ENCODE results near the gene VPS11. TPM values are rescaled to one million over a fixed set of nuclear protein-coding genes. Genes with fewer than 3 reads are reported as not detected.

VPS11 gene
- total RNA-seq, 2 donors from 2014 or later = 41.1 to 49.1 TPM

DNA sequence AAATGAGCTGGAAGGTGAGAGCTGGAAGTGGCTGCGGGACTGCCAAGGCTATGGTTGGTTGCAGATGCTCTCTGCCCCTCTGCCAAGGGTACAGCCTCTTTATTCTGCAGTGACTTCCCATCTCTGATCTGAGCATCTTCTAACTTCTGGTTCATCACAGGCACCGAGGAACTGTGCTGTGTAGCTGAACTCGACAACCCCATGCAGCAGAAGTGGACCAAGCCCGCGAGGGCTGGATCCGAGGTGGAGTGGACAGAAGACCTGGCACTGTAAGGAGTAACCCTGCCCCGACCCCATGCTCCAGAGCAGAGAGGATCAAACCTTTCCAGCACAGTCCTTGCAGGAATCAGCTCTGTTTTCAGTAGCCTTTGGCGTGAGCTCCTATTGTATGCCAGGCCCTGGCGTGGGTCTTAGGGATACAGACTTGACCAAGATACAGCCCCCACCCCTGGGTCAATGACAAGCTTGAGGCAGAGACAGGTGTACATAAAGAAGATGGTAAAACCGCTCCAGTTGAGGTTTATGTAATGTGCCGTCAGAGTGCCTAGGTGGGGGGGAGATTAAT lies 43.8 kb downstream of the VPS11 start:
- H3K4me1 ChIP-seq (replicated peaks) = no peaks in the 10 kb centered on the region
- DNase-seq (ENCODE audit: low spot score) = no peak

DNA sequence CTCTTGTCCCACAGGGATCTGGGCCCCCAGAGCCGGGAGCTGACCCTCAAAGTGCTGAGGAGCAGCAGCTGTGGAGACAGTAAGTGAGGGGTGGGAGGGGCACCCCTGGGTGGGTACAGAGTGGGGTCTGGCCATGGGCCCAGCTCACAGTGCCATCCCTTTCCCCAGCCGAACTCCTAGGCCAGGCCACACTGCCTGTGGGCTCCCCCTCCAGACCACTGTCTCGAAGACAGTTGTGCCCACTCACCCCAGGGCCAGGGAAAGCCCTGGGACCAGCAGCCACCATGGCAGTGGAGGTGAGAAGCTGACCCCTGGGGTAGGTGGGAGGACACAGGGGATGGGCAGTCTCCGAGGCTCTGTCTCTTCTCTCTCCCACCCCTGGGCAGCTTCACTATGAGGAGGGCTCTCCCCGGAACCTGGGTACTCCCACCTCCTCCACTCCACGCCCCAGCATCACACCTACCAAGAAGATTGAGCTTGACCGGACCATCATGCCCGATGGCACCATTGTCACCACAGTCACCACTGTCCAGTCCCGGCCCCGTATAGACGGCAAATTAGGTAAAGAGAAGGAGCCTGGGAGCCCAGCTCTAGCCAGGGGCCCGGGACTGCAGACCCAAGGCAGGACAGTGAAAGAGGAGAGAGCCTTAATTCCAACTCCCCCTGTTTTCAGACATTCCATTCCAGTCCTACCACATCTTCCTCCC lies 44.8 kb downstream of the VPS11 start:
- no peak overlapping the region for H3K4me3 ChIP-seq
- H3K27ac ChIP-seq = no peak overlapping the region
- no peaks in the 10 kb centered on the region for H3K27me3 ChIP-seq (replicated peaks; ENCODE audit: insufficient read depth)
- no peaks in the 10 kb centered on the region for H3K9me3 ChIP-seq
- 88% methylated on average over 12 of the region's 12 CpGs for WGBS
- TF ChIP-seq, protein P1, sequence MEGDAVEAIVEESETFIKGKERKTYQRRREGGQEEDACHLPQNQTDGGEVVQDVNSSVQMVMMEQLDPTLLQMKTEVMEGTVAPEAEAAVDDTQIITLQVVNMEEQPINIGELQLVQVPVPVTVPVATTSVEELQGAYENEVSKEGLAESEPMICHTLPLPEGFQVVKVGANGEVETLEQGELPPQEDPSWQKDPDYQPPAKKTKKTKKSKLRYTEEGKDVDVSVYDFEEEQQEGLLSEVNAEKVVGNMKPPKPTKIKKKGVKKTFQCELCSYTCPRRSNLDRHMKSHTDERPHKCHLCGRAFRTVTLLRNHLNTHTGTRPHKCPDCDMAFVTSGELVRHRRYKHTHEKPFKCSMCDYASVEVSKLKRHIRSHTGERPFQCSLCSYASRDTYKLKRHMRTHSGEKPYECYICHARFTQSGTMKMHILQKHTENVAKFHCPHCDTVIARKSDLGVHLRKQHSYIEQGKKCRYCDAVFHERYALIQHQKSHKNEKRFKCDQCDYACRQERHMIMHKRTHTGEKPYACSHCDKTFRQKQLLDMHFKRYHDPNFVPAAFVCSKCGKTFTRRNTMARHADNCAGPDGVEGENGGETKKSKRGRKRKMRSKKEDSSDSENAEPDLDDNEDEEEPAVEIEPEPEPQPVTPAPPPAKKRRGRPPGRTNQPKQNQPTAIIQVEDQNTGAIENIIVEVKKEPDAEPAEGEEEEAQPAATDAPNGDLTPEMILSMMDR (IDR thresholded peaks at IDR 0.05) = no peak
- no peak for TF ChIP-seq POLR2A (IDR thresholded peaks at IDR 0.05)
- intact Hi-C loops (cut with DNase I) = no loop called here
- DNase-seq (ENCODE audit: low spot score) = no peak
- H3K4me1 ChIP-seq (replicated peaks) = no peaks in the 10 kb centered on the region
- peaks cover 0 to 12% of the 10 kb centered on the region in 2 donors for H3K36me3 ChIP-seq

More for the DNA sequence above, 43.8 kb downstream of the VPS11 start:
- TF ChIP-seq, protein P1 (IDR thresholded peaks at IDR 0.05) = no peak
- H3K27ac ChIP-seq = no peak overlapping the region
- H3K9me3 ChIP-seq = no peaks in the 10 kb centered on the region
- intact Hi-C loops (cut with DNase I) = no loop called here
- WGBS = 92% methylated on average over 11 of the region's 11 CpGs
- peaks cover 0 to 12% of the 10 kb centered on the region in 2 donors for H3K36me3 ChIP-seq
- no peak overlapping the region for H3K4me3 ChIP-seq
- no peaks in the 10 kb centered on the region for H3K27me3 ChIP-seq (replicated peaks; ENCODE audit: insufficient read depth)

DNA sequence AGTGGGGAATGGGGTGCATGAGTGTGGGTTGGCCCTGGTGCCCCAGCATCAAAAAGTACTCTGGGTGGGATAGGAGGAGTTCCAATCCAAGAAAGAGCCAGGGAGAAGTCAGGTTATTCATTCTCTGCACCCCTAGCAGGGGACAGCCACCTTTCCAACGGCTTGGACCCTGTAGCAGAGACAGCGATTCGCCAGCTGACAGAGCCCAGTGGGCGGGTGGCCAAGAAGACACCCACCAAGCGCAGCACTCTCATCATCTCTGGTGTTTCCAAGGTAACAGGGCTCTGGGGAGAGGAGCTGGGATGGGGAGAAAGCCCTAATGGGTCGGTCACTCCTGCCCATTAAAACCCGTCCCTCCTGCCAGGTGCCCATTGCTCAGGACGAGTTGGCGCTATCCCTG lies 46.1 kb downstream of the VPS11 start:
- no peak for TF ChIP-seq POLR2A (IDR thresholded peaks at IDR 0.05)
- TF ChIP-seq, protein P1 (IDR thresholded peaks at IDR 0.05) = no peak
- TF ChIP-seq POLR2AphosphoS5 (IDR thresholded peaks at IDR 0.05) = no peak
- Histone ChIP-seq H3K36me3 (peaks cover 0 to 12% of the 10 kb centered on the region in 2 donors), H3K4me1 (replicated peaks) (no peaks in the 10 kb centered on the region), H3K27me3 (replicated peaks; ENCODE audit: insufficient read depth) (no peaks in the 10 kb centered on the region), H3K4me3 (no peak overlapping the region), H3K27ac (no peak overlapping the region), H3K9me3 (no peaks in the 10 kb centered on the region)
- intact Hi-C loops (cut with DNase I) = no loop called here
- 93% methylated on average over 6 of the region's 9 CpGs for WGBS
- DNase-seq (ENCODE audit: low spot score) = no peak

DNA sequence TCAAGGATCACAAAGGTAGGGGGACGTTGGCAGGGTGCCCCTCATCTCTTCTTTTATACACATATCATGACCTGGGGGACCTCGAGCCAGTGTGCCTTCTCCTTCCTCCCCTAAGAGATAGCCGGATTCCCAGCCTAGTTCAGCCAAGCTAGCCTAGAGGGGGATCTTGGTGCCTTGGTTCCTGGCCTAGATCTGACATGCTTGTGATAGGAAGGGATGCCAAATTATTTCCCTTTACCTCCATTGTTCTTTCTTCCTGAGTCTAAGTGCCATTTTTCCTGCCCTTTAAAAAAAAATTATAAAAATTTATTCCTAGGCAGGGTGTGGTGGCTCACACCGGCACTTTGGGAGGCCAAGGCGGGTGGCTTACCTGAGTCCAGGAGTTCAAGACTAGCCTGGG lies 46.7 kb downstream of the VPS11 start:
- H3K27me3 ChIP-seq (replicated peaks; ENCODE audit: insufficient read depth) = no peaks in the 10 kb centered on the region
- no peak for DNase-seq (ENCODE audit: low spot score)
- no peak overlapping the region for H3K27ac ChIP-seq
- intact Hi-C loops (cut with DNase I) = no loop called here
- H3K4me1 ChIP-seq (replicated peaks) = no peaks in the 10 kb centered on the region
- H3K4me3 ChIP-seq = no peak overlapping the region
- H3K9me3 ChIP-seq = no peaks in the 10 kb centered on the region
- TF ChIP-seq, protein P1 (IDR thresholded peaks at IDR 0.05) = no peak
- TF ChIP-seq POLR2AphosphoS5 (IDR thresholded peaks at IDR 0.05) = no peak
- TF ChIP-seq POLR2A (IDR thresholded peaks at IDR 0.05) = no peak
- WGBS = 85% methylated on average over 5 of the region's 5 CpGs
- peaks cover 0 to 12% of the 10 kb centered on the region in 2 donors for H3K36me3 ChIP-seq
